Measurements from ENCODE around the gene TM9SF2. TPM values are rescaled to one million over a fixed set of nuclear protein-coding genes. Genes with fewer than 3 reads are reported as not detected.
"Not testable (repeated sequence)": the region's sequence is repeated elsewhere in the genome, so short reads cannot be mapped to it uniquely, and the experiment has no call there.

The TM9SF2 gene, protein sequence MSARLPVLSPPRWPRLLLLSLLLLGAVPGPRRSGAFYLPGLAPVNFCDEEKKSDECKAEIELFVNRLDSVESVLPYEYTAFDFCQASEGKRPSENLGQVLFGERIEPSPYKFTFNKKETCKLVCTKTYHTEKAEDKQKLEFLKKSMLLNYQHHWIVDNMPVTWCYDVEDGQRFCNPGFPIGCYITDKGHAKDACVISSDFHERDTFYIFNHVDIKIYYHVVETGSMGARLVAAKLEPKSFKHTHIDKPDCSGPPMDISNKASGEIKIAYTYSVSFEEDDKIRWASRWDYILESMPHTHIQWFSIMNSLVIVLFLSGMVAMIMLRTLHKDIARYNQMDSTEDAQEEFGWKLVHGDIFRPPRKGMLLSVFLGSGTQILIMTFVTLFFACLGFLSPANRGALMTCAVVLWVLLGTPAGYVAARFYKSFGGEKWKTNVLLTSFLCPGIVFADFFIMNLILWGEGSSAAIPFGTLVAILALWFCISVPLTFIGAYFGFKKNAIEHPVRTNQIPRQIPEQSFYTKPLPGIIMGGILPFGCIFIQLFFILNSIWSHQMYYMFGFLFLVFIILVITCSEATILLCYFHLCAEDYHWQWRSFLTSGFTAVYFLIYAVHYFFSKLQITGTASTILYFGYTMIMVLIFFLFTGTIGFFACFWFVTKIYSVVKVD
- 10 to 100 TPM; 57.7 to 93.3 (median 70.6) TPM for total RNA-seq
- polyA plus RNA-seq, result 100 to 1,000 TPM in 1 of 2 donors, 10 to 100 TPM in 1; 59.6 to 122 TPM
- long read RNA-seq, donor 1, transcript TM9SF2-201 (17 exons, 3,430 nt), result major isoform, 153 of 185 reads
- long read RNA-seq, donor 1, partial matches to known transcripts, result 26 of 185 reads
- long read RNA-seq, donor 1, other reads (novel, unspliced or antisense), result 6 of 185 reads
- long read RNA-seq, donor 2, transcript TM9SF2-201 (17 exons, 3,430 nt), result major isoform, 87 of 175 reads
- long read RNA-seq, donor 2, partial matches to known transcripts, result 86 of 175 reads
- long read RNA-seq, donor 2, other reads (novel, unspliced or antisense), result 0 of 175 reads
- long read RNA-seq, donor 3, transcript TM9SF2-201 (17 exons, 3,430 nt), result major isoform, 343 of 377 reads
- long read RNA-seq, donor 3, partial matches to known transcripts, result 12 of 377 reads
- long read RNA-seq, donor 3, other reads (novel, unspliced or antisense), result 22 of 377 reads

DNA sequence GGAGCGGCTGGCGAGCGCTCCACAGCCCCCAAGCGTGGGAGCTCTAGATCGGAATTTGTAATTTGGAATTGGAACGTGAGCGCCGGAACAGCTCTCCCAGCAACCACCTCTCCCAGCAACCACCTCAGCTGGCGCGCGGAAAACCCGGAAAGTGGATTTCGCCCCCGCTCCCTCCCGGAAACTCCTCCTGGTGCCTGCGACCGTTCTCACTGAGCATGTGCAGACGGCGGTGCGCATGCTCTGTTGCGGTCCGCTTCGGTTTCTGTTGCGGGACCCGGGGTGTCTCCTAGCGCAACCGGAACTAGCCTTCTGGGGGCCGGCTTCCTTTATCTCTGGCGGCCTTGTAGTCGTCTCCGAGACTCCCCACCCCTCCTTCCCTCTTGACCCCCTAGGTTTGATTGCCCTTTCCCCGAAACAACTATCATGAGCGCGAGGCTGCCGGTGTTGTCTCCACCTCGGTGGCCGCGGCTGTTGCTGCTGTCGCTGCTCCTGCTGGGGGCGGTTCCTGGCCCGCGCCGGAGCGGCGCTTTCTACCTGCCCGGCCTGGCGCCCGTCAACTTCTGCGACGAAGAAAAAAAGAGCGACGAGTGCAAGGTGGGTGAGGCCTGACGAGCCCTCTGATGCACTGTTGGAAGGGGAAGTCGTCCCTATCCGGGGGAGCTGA lies at the start of gene TM9SF2:
TM9SF2 (plus strand) TSS at position 289 of the 664 bp plus-strand sequence; CDS start at position 424, 135 bp downstream.
- H3K27ac ChIP-seq, result no peak within 1 kb of the TSS
- peak within 1 kb of the TSS; percentile 94 for H3K4me3 ChIP-seq
- peaks cover 5% of the 10 kb centered on the region for H3K4me1 ChIP-seq (ENCODE audit: insufficient read depth)
- H3K36me3 ChIP-seq, result no peaks in the 10 kb centered on the region
- WGBS, 3 donors, result 0 to 1% (median 0%) methylated on average over 54 to 55 of the region's 55 CpGs
- TF ChIP-seq EP300 (IDR thresholded peaks at IDR 0.05), result no peak
- peak; percentile 68 for TF ChIP-seq POLR2A (IDR thresholded peaks at IDR 0.05)
- TF ChIP-seq, protein P1, sequence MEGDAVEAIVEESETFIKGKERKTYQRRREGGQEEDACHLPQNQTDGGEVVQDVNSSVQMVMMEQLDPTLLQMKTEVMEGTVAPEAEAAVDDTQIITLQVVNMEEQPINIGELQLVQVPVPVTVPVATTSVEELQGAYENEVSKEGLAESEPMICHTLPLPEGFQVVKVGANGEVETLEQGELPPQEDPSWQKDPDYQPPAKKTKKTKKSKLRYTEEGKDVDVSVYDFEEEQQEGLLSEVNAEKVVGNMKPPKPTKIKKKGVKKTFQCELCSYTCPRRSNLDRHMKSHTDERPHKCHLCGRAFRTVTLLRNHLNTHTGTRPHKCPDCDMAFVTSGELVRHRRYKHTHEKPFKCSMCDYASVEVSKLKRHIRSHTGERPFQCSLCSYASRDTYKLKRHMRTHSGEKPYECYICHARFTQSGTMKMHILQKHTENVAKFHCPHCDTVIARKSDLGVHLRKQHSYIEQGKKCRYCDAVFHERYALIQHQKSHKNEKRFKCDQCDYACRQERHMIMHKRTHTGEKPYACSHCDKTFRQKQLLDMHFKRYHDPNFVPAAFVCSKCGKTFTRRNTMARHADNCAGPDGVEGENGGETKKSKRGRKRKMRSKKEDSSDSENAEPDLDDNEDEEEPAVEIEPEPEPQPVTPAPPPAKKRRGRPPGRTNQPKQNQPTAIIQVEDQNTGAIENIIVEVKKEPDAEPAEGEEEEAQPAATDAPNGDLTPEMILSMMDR (IDR thresholded peaks at IDR 0.05), result no peak
- peak; percentile 97 to 99 (median 98) for DNase-seq
- no peaks in the 10 kb centered on the region for H3K9me3 ChIP-seq
- H3K27me3 ChIP-seq, result no peaks in the 10 kb centered on the region
- intact Hi-C loops (cut with DNase I), result loop anchor here in 1 of 4 donors (10.0 kb wide), 1 partner anchor 57 kb away; no protein-coding TSS in a partner anchor

DNA sequence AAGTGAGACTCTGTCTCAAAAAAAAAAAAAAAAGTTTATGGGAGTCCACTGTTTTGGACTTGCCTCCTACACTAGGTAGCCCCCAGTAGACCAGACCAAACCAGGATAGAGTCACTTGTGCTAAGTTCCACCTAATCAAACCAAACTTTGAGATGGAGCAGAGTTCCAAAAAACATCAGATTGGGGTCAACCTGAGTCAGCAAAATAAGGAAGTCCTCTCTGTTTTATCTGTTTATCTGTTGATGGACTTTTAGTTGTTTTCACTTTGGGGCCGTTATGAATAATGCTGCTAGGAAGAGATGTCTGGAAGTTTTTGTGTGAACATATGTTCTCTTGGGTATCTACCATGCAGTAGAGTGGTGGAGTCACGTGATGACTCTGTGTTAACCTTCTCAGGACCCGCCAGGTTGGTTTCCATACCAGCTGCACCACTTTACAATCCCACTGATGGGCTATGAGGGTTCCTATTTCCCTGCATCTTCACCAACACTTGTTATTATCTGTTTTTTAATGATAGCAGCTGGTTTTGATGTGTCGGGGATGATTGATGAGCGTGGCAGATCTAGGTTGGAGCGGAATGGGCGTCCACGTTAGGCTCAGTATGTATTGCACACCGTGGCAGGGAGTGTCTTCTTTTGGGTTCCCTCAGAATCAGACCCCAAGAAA lies 46.6 kb upstream of the TM9SF2 start:
- WGBS, 3 donors, result 83 to 91% (median 84%) methylated on average over 9 of the region's 9 CpGs
- Histone ChIP-seq H3K4me1 (ENCODE audit: insufficient read depth) (no peaks in the 10 kb centered on the region), H3K27ac (no peak overlapping the region), H3K36me3 (no peaks in the 10 kb centered on the region), H3K4me3 (no peak overlapping the region), H3K9me3 (no peaks in the 10 kb centered on the region), H3K27me3 (no peaks in the 10 kb centered on the region)
- DNase-seq, result no peak
- no peak for TF ChIP-seq POLR2A (IDR thresholded peaks at IDR 0.05)
- TF ChIP-seq, protein P1 (IDR thresholded peaks at IDR 0.05), result no peak
- no peak for TF ChIP-seq EP300 (IDR thresholded peaks at IDR 0.05)
- intact Hi-C loops (cut with DNase I), result no loop called here

DNA sequence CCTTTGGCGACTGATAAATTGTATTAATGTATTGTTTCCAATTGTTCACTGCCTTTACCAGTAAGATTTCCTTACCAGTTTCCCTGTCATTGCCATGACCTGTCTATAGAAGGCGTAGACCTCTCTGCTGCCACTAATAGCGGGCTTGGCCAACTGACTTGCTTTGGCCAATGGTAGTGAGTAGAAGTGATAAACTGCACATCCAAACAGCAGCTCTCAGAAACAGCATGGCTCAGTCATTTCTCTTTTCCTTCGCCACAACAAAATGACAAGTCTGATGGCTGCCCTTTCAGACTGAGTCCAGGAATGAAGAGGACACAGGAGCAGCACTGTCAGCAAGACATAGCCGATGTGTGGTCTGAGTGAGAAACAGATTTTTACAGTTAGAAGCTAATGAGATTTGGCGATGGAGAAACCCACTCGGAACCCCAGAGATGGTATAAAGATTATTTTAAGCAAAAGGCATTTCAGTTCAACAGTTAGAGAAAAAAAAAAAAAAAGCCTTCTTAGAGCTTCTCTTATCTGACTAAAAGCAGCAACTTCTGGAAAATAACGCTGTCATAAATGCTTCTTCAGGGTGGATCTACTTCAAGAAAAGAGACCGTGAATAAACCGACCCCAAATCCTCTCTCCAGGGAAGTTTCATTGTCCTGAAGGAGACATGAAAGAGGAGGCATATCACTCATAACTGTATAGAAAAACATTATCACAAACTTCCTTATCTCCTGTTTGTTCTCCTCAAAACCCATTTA lies 42.0 kb upstream of the TM9SF2 start:
- intact Hi-C loops (cut with DNase I), result no loop called here
- H3K4me3 ChIP-seq, result no peak overlapping the region
- H3K4me1 ChIP-seq (ENCODE audit: insufficient read depth), result no peaks in the 10 kb centered on the region
- WGBS, 3 donors, result 86 to 91% (median 89%) methylated on average over 10 of the region's 10 CpGs
- H3K36me3 ChIP-seq, result no peaks in the 10 kb centered on the region
- H3K27me3 ChIP-seq, result no peaks in the 10 kb centered on the region
- H3K27ac ChIP-seq, result no peak overlapping the region
- no peaks in the 10 kb centered on the region for H3K9me3 ChIP-seq
- TF ChIP-seq, protein P1 (IDR thresholded peaks at IDR 0.05), result no peak
- TF ChIP-seq EP300 (IDR thresholded peaks at IDR 0.05), result no peak
- TF ChIP-seq POLR2A (IDR thresholded peaks at IDR 0.05), result no peak
- DNase-seq, result no peak

DNA sequence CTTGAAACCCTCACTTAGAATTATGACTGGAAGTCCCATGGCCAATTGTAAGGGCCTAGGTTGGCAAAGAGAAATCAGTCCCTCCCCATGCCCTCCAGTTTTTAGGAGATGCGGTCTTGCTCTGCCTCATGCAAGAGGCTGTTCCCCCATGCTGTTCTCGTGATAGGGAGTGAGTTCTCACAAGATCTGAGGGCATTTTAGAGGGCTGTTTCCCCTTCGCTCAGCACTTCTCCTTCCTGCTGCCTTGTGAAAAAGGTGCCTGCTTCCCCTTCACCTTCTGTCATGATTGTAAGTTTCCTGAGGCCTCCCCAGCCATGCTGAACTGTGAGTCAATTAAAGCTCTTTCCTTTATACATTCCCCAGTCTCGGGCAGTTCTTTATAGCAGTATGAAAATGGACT lies 40.5 kb upstream of the TM9SF2 start:
- H3K4me3 ChIP-seq; H3K36me3 ChIP-seq; DNase-seq; H3K9me3 ChIP-seq; H3K4me1 ChIP-seq (ENCODE audit: insufficient read depth); H3K27ac ChIP-seq; intact Hi-C loops (cut with DNase I); H3K27me3 ChIP-seq: not testable (repeated sequence)
- WGBS, 3 donors, result 82 to 84% (median 82%) methylated on average over 4 of the region's 4 CpGs
